Measurements from ENCODE around the gene ZNF764.

- no peak for TF ChIP-seq POLR2A (IDR thresholded peaks at IDR 0.05)
- no peak for TF ChIP-seq CTCF (IDR thresholded peaks at IDR 0.05)
Observed at GRCh38 chr16:30539000-30539964, 18.9 kb downstream of the ZNF764 start.
